Activated effector memory CD4-positive, alpha-beta T cell treated with Interleukin-2 at 50 U/mL for 16 hours (primary cell): ENCODE results near the gene DRC1.

Experiments used
- DNase-seq: peaks from one replicate; pipeline ENCODE4 v3.0.0-alpha.2; 2020

The DRC1 gene

GRCh38 chr2:26400723-26401122, 997 bp upstream of the DRC1 start:
- no peak for DNase-seq

GRCh38 chr2:26407526-26407925, 5.8 kb downstream of the DRC1 start:
- DNase-seq, result no peak

- no peak for DNase-seq
Observed at GRCh38 chr2:26409785-26410184, 8.1 kb downstream of the DRC1 start.

GRCh38 chr2:26410764-26411243, 9.1 kb downstream of the DRC1 start:
- DNase-seq, result no peak

- no peak for DNase-seq
Observed at GRCh38 chr2:26411419-26411818, 9.7 kb downstream of the DRC1 start.

- no peak for DNase-seq
Observed at GRCh38 chr2:26412091-26412673, 10.5 kb downstream of the DRC1 start.

- DNase-seq, result no peak
Observed at GRCh38 chr2:26414311-26414710, 12.6 kb downstream of the DRC1 start.

GRCh38 chr2:26421961-26422360, 20.2 kb downstream of the DRC1 start:
- no peak for DNase-seq

GRCh38 chr2:26422947-26423629, 21.4 kb downstream of the DRC1 start:
- DNase-seq, result no peak

GRCh38 chr2:26423750-26424149, 22.0 kb downstream of the DRC1 start:
- no peak for DNase-seq

- DNase-seq, result no peak
Observed at GRCh38 chr2:26424221-26424620, 22.5 kb downstream of the DRC1 start.

GRCh38 chr2:26428846-26429245, 27.1 kb downstream of the DRC1 start:
- no peak for DNase-seq

GRCh38 chr2:26429779-26430578, 28.3 kb downstream of the DRC1 start:
- no peak for DNase-seq

GRCh38 chr2:26430826-26431225, 29.1 kb downstream of the DRC1 start:
- DNase-seq, result no peak

GRCh38 chr2:26432363-26432762, 30.6 kb downstream of the DRC1 start:
- no peak for DNase-seq

- DNase-seq, result no peak
Observed at GRCh38 chr2:26432859-26433258, 31.1 kb downstream of the DRC1 start.

GRCh38 chr2:26435106-26435505, 33.4 kb downstream of the DRC1 start:
- DNase-seq, result no peak

GRCh38 chr2:26438526-26438925, 36.8 kb downstream of the DRC1 start:
- DNase-seq, result no peak

GRCh38 chr2:26438926-26439325, 37.2 kb downstream of the DRC1 start:
- no peak for DNase-seq

- no peak for DNase-seq
Observed at GRCh38 chr2:26442301-26442700, 40.6 kb downstream of the DRC1 start.

- no peak for DNase-seq
Observed at GRCh38 chr2:26442707-26443106, 41.0 kb downstream of the DRC1 start.

- no peak for DNase-seq
Observed at GRCh38 chr2:26444236-26444635, 42.5 kb downstream of the DRC1 start.

GRCh38 chr2:26448651-26449050, 46.9 kb downstream of the DRC1 start:
- DNase-seq, result no peak
